Renal cortex interstitium (tissue), 11 donors: Measurements from ENCODE around the gene MYADML2. TPM values are rescaled to one million over a fixed set of nuclear protein-coding genes. Genes with fewer than 3 reads are reported as not detected.

Experiments
- DNase-seq, 11 donors: peaks; one replicate each; pipeline ENCODE4 v3.0.0-alpha.2; 2013; ENCODE audit warnings: low read depth in 9 of 11, low spot score in 4 of 11; ENCODE audit errors: extremely low read depth in 1 of 11
- polyA plus RNA-seq, 3 donors: library from polyadenylated mRNA; unstranded; fragments of 120-200 nt; gene quantifications; one replicate each; pipeline ENCODE4 v1.2.1, GENCODE V29; 2013; ENCODE audit not compliant: insufficient read length in 3 of 3

The MYADML2 gene
- polyA plus RNA-seq, 3 donors = 0.10 to 0.30 (median 0.14) TPM

DNA sequence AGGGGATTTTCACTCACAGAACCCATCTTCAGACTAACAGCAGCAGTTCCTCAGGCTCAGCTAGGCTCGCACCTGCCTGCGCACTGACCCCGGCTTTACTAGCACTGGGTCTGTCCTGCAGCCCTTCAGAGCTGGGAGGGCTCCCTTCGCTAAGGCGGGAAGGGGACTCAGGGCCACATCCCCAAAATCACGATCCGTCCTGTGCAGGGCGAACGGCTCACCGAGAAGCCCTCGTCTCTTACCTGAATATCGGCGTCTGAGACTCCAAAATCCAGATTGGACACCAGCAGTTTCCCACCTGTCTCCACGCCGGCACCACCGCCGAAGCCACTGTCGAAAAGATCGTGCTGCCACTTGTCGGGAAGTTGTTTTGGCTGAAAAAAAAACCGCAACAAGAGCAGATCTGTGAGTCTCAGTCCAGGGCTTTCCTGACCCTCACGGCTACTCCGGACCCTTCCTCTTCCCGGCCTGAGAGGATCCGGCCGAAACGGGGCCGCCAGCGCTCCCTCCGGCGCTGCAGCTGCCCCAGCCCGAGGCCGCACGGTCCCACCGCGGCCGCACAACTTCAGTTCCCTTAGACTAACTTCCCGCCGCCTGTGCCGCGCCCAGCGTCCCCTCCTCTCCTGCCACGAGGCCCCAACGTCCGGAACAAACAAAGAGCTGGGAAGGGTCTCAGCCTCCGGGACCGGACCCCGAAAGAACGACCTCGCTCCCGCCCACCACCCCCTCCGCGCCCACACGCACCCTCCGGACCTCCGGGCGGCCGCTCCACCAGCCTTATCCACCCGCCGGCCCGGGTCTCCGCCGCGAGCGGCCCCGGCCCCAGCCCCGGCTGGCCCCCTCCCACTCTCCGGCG lies 56.4 kb downstream of the MYADML2 start:
- no peak for DNase-seq

Other genes starting within 250 kb of the MYADML2 start
- gene MRPL12, start 243.9 kb downstream of the MYADML2 start, polyA plus RNA-seq = 10 to 100 TPM; 40.1 to 60.5 (median 45.7) TPM
- 10 to 100 TPM; 11.5 to 19.3 (median 18.9) TPM for gene SLC25A10, start 234.9 kb downstream of the MYADML2 start, polyA plus RNA-seq
- 10 to 100 TPM in 2 of 3 donors, 1 to 10 TPM in 1; 7.1 to 17.7 (median 12.5) TPM for gene GCGR, start 143.1 kb downstream of the MYADML2 start, polyA plus RNA-seq
- gene MCRIP1, start 113.9 kb downstream of the MYADML2 start, polyA plus RNA-seq = 100 to 1,000 TPM in 2 of 3 donors, 10 to 100 TPM in 1; 61.8 to 109 (median 107) TPM
- gene PPP1R27, start 112.2 kb downstream of the MYADML2 start, polyA plus RNA-seq = under 1 TPM; 0.12 to 0.45 (median 0.17) TPM
- 100 to 1,000 TPM; 401 to 475 (median 404) TPM for gene P4HB, start 86.7 kb downstream of the MYADML2 start, polyA plus RNA-seq
- 100 to 1,000 TPM; 145 to 242 (median 217) TPM for gene ARHGDIA, start 75.9 kb downstream of the MYADML2 start, polyA plus RNA-seq
- 10 to 100 TPM; 66.5 to 99.3 (median 76.1) TPM for gene ALYREF, start 55.6 kb downstream of the MYADML2 start, polyA plus RNA-seq
- gene ANAPC11, start 55.5 kb downstream of the MYADML2 start, polyA plus RNA-seq = 100 to 1,000 TPM in 1 of 3 donors, 10 to 100 TPM in 2; 63.8 to 110 (median 93.7) TPM
- 1 to 10 TPM in 1 of 3 donors, under 1 TPM in 2; 0.93 to 1.4 (median 0.97) TPM for gene NPB, start 45.0 kb downstream of the MYADML2 start, polyA plus RNA-seq
- gene PCYT2, start 35.8 kb downstream of the MYADML2 start, polyA plus RNA-seq = 10 to 100 TPM; 40.1 to 48.5 (median 45.5) TPM
- gene SIRT7, start 29.1 kb downstream of the MYADML2 start, polyA plus RNA-seq = 10 to 100 TPM; 11.0 to 21.1 (median 14.1) TPM
- 10 to 100 TPM; 12.4 to 14.8 (median 13.8) TPM for gene MAFG, start 19.5 kb downstream of the MYADML2 start, polyA plus RNA-seq
- gene PYCR1, start 9.9 kb downstream of the MYADML2 start, polyA plus RNA-seq = 10 to 100 TPM; 22.6 to 39.4 (median 26.8) TPM
- gene NOTUM, start 14.0 kb upstream of the MYADML2 start, polyA plus RNA-seq = 1 to 10 TPM; 1.9 to 3.5 (median 3.3) TPM
- gene ASPSCR1, start 30.4 kb upstream of the MYADML2 start, polyA plus RNA-seq = 10 to 100 TPM; 20.1 to 39.0 (median 35.2) TPM
- gene CENPX, start 75.6 kb upstream of the MYADML2 start, polyA plus RNA-seq = 10 to 100 TPM; 28.8 to 47.2 (median 40.8) TPM
- gene LRRC45, start 76.1 kb upstream of the MYADML2 start, polyA plus RNA-seq = 10 to 100 TPM; 10.8 to 17.5 (median 15.7) TPM
- 10 to 100 TPM in 2 of 3 donors, 1 to 10 TPM in 1; 8.3 to 16.2 (median 11.7) TPM for gene RAC3, start 84.4 kb upstream of the MYADML2 start, polyA plus RNA-seq
- gene DCXR, start 90.5 kb upstream of the MYADML2 start, polyA plus RNA-seq = 100 to 1,000 TPM in 1 of 3 donors, 10 to 100 TPM in 2; 78.9 to 120 (median 88.7) TPM
- 10 to 100 TPM; 28.5 to 57.8 (median 47.2) TPM for gene RFNG, start 104.6 kb upstream of the MYADML2 start, polyA plus RNA-seq
- gene GPS1, start 104.7 kb upstream of the MYADML2 start, polyA plus RNA-seq = 100 to 1,000 TPM in 2 of 3 donors, 10 to 100 TPM in 1; 98.3 to 138 (median 132) TPM
- 10 to 100 TPM; 66.2 to 92.0 (median 90.5) TPM for gene DUS1L, start 118.6 kb upstream of the MYADML2 start, polyA plus RNA-seq
- gene FASN, start 151.0 kb upstream of the MYADML2 start, polyA plus RNA-seq = 10 to 100 TPM; 32.1 to 58.6 (median 50.4) TPM